WTC11 (cell line): ENCODE data around the gene COL5A1. TPM values are rescaled to one million over a fixed set of nuclear protein-coding genes. Genes with fewer than 3 reads are reported as not detected.

Experiments used
- ATAC-seq: fragments of 200-7000 bp; cut with Tn5 transposase; 2 replicates; pipeline ENCODE4 v1.10.0; 2021; ENCODE audit warnings: mild to moderate bottlenecking, moderate library complexity
- CTCF ChIA-PET: fragments of 300-600 bp; sonication (Branson Sonifier 250); formaldehyde crosslinking; loops from one replicate; lab custom pipeline; 2021; ENCODE audit warnings: antibody characterized with exemption; lab: Charles Lee
- POLR2A ChIA-PET: fragments of 350-600 bp; sonication (Branson Sonifier 250); formaldehyde crosslinking; loops from one replicate; lab custom pipeline; 2021; ENCODE audit warnings: antibody characterized with exemption; lab: Charles Lee
- DNase-seq: peaks from one replicate; pipeline ENCODE4 v3.0.0; 2021; ENCODE audit warnings: low spot score
- H3K27ac Mint-ChIP-seq: 2 replicates; pipeline ENCODE4 v1.8.0; 2021; ENCODE audit warnings: mixed read lengths
- H3K27me3 Mint-ChIP-seq: 2 replicates; pipeline ENCODE4 v1.8.0; 2021; ENCODE audit warnings: low read depth, mild to moderate bottlenecking, moderate library complexity, mixed read lengths
- H3K36me3 Mint-ChIP-seq: 2 replicates; pipeline ENCODE4 v1.8.0; 2021; ENCODE audit warnings: mixed read lengths
- H3K4me1 Mint-ChIP-seq: 2 replicates; pipeline ENCODE4 v1.8.0; 2022; ENCODE audit warnings: mixed read lengths
- H3K4me3 Mint-ChIP-seq: 2 replicates; pipeline ENCODE4 v1.8.0; 2021; ENCODE audit warnings: mild to moderate bottlenecking, moderate library complexity, mixed read lengths
- H3K9me3 Mint-ChIP-seq: 2 replicates; pipeline ENCODE4 v1.8.0; 2021; ENCODE audit warnings: mixed read lengths
- AFF4 ChIP-seq: sonication (generic); formaldehyde crosslinking; IDR thresholded peaks from 2 replicates; pipeline ENCODE4 v1.8.1; 2023; ENCODE audit warnings: mild to moderate bottlenecking, missing genetic modification reagents, borderline replicate concordance
- AR ChIP-seq: fragments of 250-450 bp; sonication (Bioruptor Pico); IDR thresholded peaks from 2 replicates; pipeline ENCODE4 v1.9.0; 2021; ENCODE audit warnings: mild to moderate bottlenecking
- CREB1 ChIP-seq: sonication (generic); formaldehyde crosslinking; IDR thresholded peaks from 2 replicates; pipeline ENCODE4 v1.8.0; 2023; ENCODE audit warnings: mild to moderate bottlenecking, missing genetic modification reagents
- E2F5 ChIP-seq: sonication (generic); formaldehyde crosslinking; IDR thresholded peaks from 2 replicates; pipeline ENCODE4 v1.8.1; 2022; ENCODE audit warnings: mild to moderate bottlenecking, moderate library complexity, missing genetic modification reagents
- ELF4 ChIP-seq: sonication (generic); formaldehyde crosslinking; IDR thresholded peaks from 2 replicates; pipeline ENCODE4 v1.8.1; 2022; ENCODE audit warnings: low read depth, mild to moderate bottlenecking, moderate library complexity, missing genetic modification reagents
- GRHL2 ChIP-seq: fragments of 250-450 bp; sonication (Bioruptor Pico); IDR thresholded peaks from 2 replicates; pipeline ENCODE4 v1.8.0; 2022; ENCODE audit warnings: mild to moderate bottlenecking, moderate library complexity; ENCODE audit not compliant: insufficient replicate concordance, severe bottlenecking
- HMGA2 ChIP-seq: fragments of 250-450 bp; sonication (Bioruptor Pico); IDR thresholded peaks from 2 replicates; pipeline ENCODE4 v1.4.0; 2021; ENCODE audit warnings: mild to moderate bottlenecking, moderate library complexity
- MAX ChIP-seq: sonication (generic); formaldehyde crosslinking; IDR thresholded peaks from 2 replicates; pipeline ENCODE4 v1.8.0; 2022; ENCODE audit warnings: mild to moderate bottlenecking, missing genetic modification reagents
- MXD4 ChIP-seq: fragments of 250-450 bp; sonication (Bioruptor Pico); IDR thresholded peaks from 2 replicates; pipeline ENCODE4 v1.8.0; 2021; ENCODE audit warnings: mild to moderate bottlenecking, moderate library complexity, borderline replicate concordance
- NFE2L1 ChIP-seq: sonication (generic); formaldehyde crosslinking; IDR thresholded peaks from 2 replicates; pipeline ENCODE4 v1.8.1; 2023; ENCODE audit warnings: missing genetic modification reagents
- NR2C2 ChIP-seq: sonication (generic); formaldehyde crosslinking; IDR thresholded peaks from 2 replicates; pipeline ENCODE4 v1.8.0; 2022; ENCODE audit warnings: mild to moderate bottlenecking, missing genetic modification reagents
- RELA ChIP-seq: sonication (generic); formaldehyde crosslinking; IDR thresholded peaks from 2 replicates; pipeline ENCODE4 v1.8.1; 2022; ENCODE audit warnings: missing genetic modification reagents, mild to moderate bottlenecking, borderline replicate concordance
- RORB ChIP-seq: fragments of 250-450 bp; sonication (Bioruptor Pico); IDR thresholded peaks from 2 replicates; pipeline ENCODE4 v1.9.0; 2021; ENCODE audit warnings: mild to moderate bottlenecking
- SMAD3 ChIP-seq: sonication (generic); formaldehyde crosslinking; IDR thresholded peaks from 2 replicates; pipeline ENCODE4 v1.8.0; 2022; ENCODE audit warnings: missing genetic modification reagents, mild to moderate bottlenecking, borderline replicate concordance
- SOX15 ChIP-seq: fragments of 250-450 bp; sonication (Bioruptor Pico); IDR thresholded peaks from 2 replicates; pipeline ENCODE4 v1.9.0; 2021; ENCODE audit warnings: mild to moderate bottlenecking
- TEAD4 ChIP-seq: sonication (generic); formaldehyde crosslinking; IDR thresholded peaks from 2 replicates; pipeline ENCODE4 v1.8.0; 2022; ENCODE audit warnings: mild to moderate bottlenecking, missing genetic modification reagents
- USF2 ChIP-seq: sonication (generic); formaldehyde crosslinking; IDR thresholded peaks from 2 replicates; pipeline ENCODE4 v1.8.1; 2023; ENCODE audit warnings: mild to moderate bottlenecking, missing genetic modification reagents, moderate library complexity
- ZBTB21 ChIP-seq: sonication (generic); formaldehyde crosslinking; IDR thresholded peaks from 2 replicates; pipeline ENCODE4 v1.8.1; 2023; ENCODE audit warnings: mild to moderate bottlenecking, missing genetic modification reagents, borderline replicate concordance
- ZBTB43 ChIP-seq: sonication (generic); formaldehyde crosslinking; IDR thresholded peaks from 2 replicates; pipeline ENCODE4 v1.8.1; 2023; ENCODE audit warnings: mild to moderate bottlenecking, missing genetic modification reagents
- ZNF138 ChIP-seq: sonication (generic); formaldehyde crosslinking; conservative IDR thresholded peaks from 2 replicates; pipeline ENCODE4 v1.8.1; 2022; ENCODE audit warnings: mild to moderate bottlenecking, moderate library complexity, missing genetic modification reagents
- ZNF232 ChIP-seq: sonication (generic); formaldehyde crosslinking; IDR thresholded peaks from 2 replicates; pipeline ENCODE4 v1.8.0; 2022; ENCODE audit warnings: mild to moderate bottlenecking, missing genetic modification reagents
- ZNF512 ChIP-seq: sonication (generic); formaldehyde crosslinking; IDR thresholded peaks from 2 replicates; pipeline ENCODE4 v1.8.1; 2022; ENCODE audit warnings: missing genetic modification reagents, borderline replicate concordance
- total RNA-seq: library from RNA; stranded (reverse); gene quantifications from 3 replicates; pipeline ENCODE4 v1.2.3, GENCODE V29; 2021

The COL5A1 gene
- total RNA-seq, 1 experiment from 2014 or later: 13.5 TPM

GRCh38 chr9:134834957-134835419, 193.4 kb downstream of the COL5A1 start (continued):
- no peak for TF ChIP-seq GRHL2 (CRISPR knock-in tag)

- TF ChIP-seq E2F5 (CRISPR knock-in tag) (no peak), HMGA2 (no peak), CREB1 (CRISPR knock-in tag) (no peak), NFE2L1 (CRISPR knock-in tag) (no peak), MXD4 (CRISPR knock-in tag) (no peak), ZBTB43 (CRISPR knock-in tag) (no peak), RELA (CRISPR knock-in tag) (no peak), TEAD4 (no peak), RORB (CRISPR knock-in tag) (no peak), MAX (CRISPR knock-in tag) (no peak), SMAD3 (no peak), NR2C2 (CRISPR knock-in tag) (no peak), SOX15 (CRISPR knock-in tag) (no peak)
- H3K4me3 Mint-ChIP-seq: no peak overlapping the region
- H3K27ac Mint-ChIP-seq: no peak overlapping the region
- no peak for ATAC-seq
- no peak for DNase-seq
- H3K4me1 Mint-ChIP-seq: no peaks in the 10 kb centered on the region
- no peaks in the 10 kb centered on the region for H3K9me3 Mint-ChIP-seq
- CTCF ChIA-PET: interaction anchor here (1.9 kb wide), 1 partner anchor 56 kb away, joined by 6 read pairs; no protein-coding TSS in a partner anchor
- H3K27me3 Mint-ChIP-seq: no peaks in the 10 kb centered on the region
- POLR2A ChIA-PET: no interaction called here
- no peaks in the 10 kb centered on the region for H3K36me3 Mint-ChIP-seq
These were observed 193.8 kb downstream of the COL5A1 start for GRCh38 chr9:134835448-134835847.

GRCh38 chr9:134835987-134836386, 194.4 kb downstream of the COL5A1 start:
- no peak overlapping the region for H3K27ac Mint-ChIP-seq
- TF ChIP-seq ZNF138 (CRISPR knock-in tag) (no peak), USF2 (CRISPR knock-in tag) (no peak), ZNF232 (CRISPR knock-in tag) (no peak), ZNF512 (CRISPR knock-in tag) (no peak), AR (no peak), ZBTB21 (CRISPR knock-in tag) (no peak), CREB1 (CRISPR knock-in tag) (no peak), AFF4 (no peak), ELF4 (CRISPR knock-in tag) (no peak)
- no peaks in the 10 kb centered on the region for H3K36me3 Mint-ChIP-seq
- no peak for ATAC-seq
- H3K4me3 Mint-ChIP-seq: no peak overlapping the region
- no peaks in the 10 kb centered on the region for H3K9me3 Mint-ChIP-seq
- no peaks in the 10 kb centered on the region for H3K4me1 Mint-ChIP-seq
- CTCF ChIA-PET: interaction anchor here (0.5 to 1.9 kb wide), 2 partner anchors 54 to 57 kb away, joined by 3 to 6 read pairs; no protein-coding TSS in a partner anchor
- H3K27me3 Mint-ChIP-seq: no peaks in the 10 kb centered on the region
- POLR2A ChIA-PET: no interaction called here
- DNase-seq: no peak
